Neural progenitor cell (in vitro differentiated cells): ENCODE results near the gene TM9SF3. TPM values are rescaled to one million over a fixed set of nuclear protein-coding genes. Genes with fewer than 3 reads are reported as not detected.

Experiments used
- DNase-seq: peaks from one replicate; pipeline ENCODE4 v3.0.0-alpha.2; 2016; ENCODE audit warnings: low spot score
- H2AFZ ChIP-seq: fragments of 200-600 bp; sonication (generic); replicated peaks from 2 replicates; pipeline ENCODE4 v1.6.1; 2016; ENCODE audit warnings: antibody characterized with exemption
- H3F3A ChIP-seq: fragments of 200-600 bp; sonication (generic); 2 replicates; pipeline ENCODE4 v1.6.1; 2016; ENCODE audit warnings: antibody characterized with exemption, low read depth
- H3K27ac ChIP-seq: fragments of 200-600 bp; sonication (generic); 2 replicates; pipeline ENCODE4 v1.5.1; 2016; ENCODE audit warnings: mild to moderate bottlenecking
- H3K27me3 ChIP-seq: fragments of 200-600 bp; sonication (generic); 2 replicates; pipeline ENCODE4 v1.6.1; 2016; ENCODE audit warnings: mild to moderate bottlenecking, moderate library complexity
- H3K36me3 ChIP-seq: fragments of 200-600 bp; sonication (generic); 2 replicates; pipeline ENCODE4 v1.5.1; 2016
- H3K4me1 ChIP-seq: fragments of 200-600 bp; sonication (generic); 2 replicates; pipeline ENCODE4 v1.6.1; 2016; ENCODE audit warnings: mixed run types
- H3K4me2 ChIP-seq: fragments of 200-600 bp; sonication (generic); 2 replicates; pipeline ENCODE4 v1.6.1; 2016
- H3K4me3 ChIP-seq: fragments of 200-600 bp; sonication (generic); 2 replicates; pipeline ENCODE4 v1.5.1; 2016
- H3K79me2 ChIP-seq: fragments of 200-600 bp; sonication (generic); 2 replicates; pipeline ENCODE4 v1.6.1; 2016; ENCODE audit warnings: low read depth
- H3K9ac ChIP-seq: fragments of 200-600 bp; sonication (generic); 2 replicates; pipeline ENCODE4 v1.6.1; 2016
- H3K9me3 ChIP-seq: fragments of 200-600 bp; sonication (generic); 2 replicates; pipeline ENCODE4 v1.5.1; 2016; ENCODE audit warnings: low read depth
- H4K20me1 ChIP-seq: fragments of 200-600 bp; sonication (generic); 2 replicates; pipeline ENCODE4 v1.6.1; 2016; ENCODE audit warnings: low read depth
- H3K27ac Mint-ChIP-seq: 3 replicates; pipeline ENCODE4 v1.8.0; 2021; ENCODE audit warnings: mixed read lengths
- H3K27me3 Mint-ChIP-seq: 2 replicates; pipeline ENCODE4 v1.8.0; 2022; ENCODE audit warnings: low read depth, mild to moderate bottlenecking, inconsistent platforms, moderate library complexity, mixed read lengths; ENCODE audit not compliant: insufficient read depth
- H3K36me3 Mint-ChIP-seq: 3 replicates; pipeline ENCODE4 v1.8.0; 2021; ENCODE audit warnings: mixed read lengths
- H3K4me1 Mint-ChIP-seq: 3 replicates; pipeline ENCODE4 v1.8.0; 2021; ENCODE audit warnings: mixed read lengths
- H3K4me3 Mint-ChIP-seq: 3 replicates; pipeline ENCODE4 v1.8.0; 2021; ENCODE audit warnings: mild to moderate bottlenecking, moderate library complexity, mixed read lengths
- H3K9me3 Mint-ChIP-seq: 3 replicates; pipeline ENCODE4 v1.8.0; 2020; ENCODE audit warnings: mixed read lengths
- CTCF ChIP-seq: fragments of 200-600 bp; sonication (generic); IDR thresholded peaks from 2 replicates; pipeline ENCODE4 v1.5.1; 2017; ENCODE audit warnings: antibody characterized with exemption, mild to moderate bottlenecking
- EZH2 ChIP-seq: fragments of 200-600 bp; sonication (generic); IDR thresholded peaks from 2 replicates; pipeline ENCODE4 v1.6.1; 2017; ENCODE audit warnings: antibody characterized with exemption, mild to moderate bottlenecking, moderate library complexity
- EZH2phosphoT487 ChIP-seq: fragments of 200-600 bp; sonication (generic); IDR thresholded peaks from 2 replicates; pipeline ENCODE4 v1.6.1; 2017; ENCODE audit warnings: antibody characterized with exemption
- total RNA-seq: library from RNA; depleted of rRNA; stranded (reverse); fragments of >200 nt; gene quantifications from 2 replicates; pipeline ENCODE4 v1.2.3, GENCODE V29; 2015; ENCODE audit warnings: low replicate concordance

Gene TM9SF3
- total RNA-seq, 1 donor from 2014 or later: 122 TPM

- Mint-ChIP-seq H3K36me3 (peaks cover 51% of the 10 kb centered on the region), H3K9me3 (peaks cover 2% of the 10 kb centered on the region), H3K4me1 (peaks cover 3% of the 10 kb centered on the region), H3K4me3 (no peak overlapping the region), H3K27me3 (no peaks in the 10 kb centered on the region), H3K27ac (no peak overlapping the region)
- no peak overlapping the region for H3K9ac ChIP-seq
- TF ChIP-seq CTCF: no peak
- TF ChIP-seq EZH2: no peak
- TF ChIP-seq EZH2phosphoT487: no peak
- no peak for DNase-seq
- H3K4me3 ChIP-seq: no peak overlapping the region
- H3K4me2 ChIP-seq: no peak overlapping the region
- no peaks in the 10 kb centered on the region for H3F3A ChIP-seq
- H3K36me3 ChIP-seq: peaks cover 11% of the 10 kb centered on the region
- H2AFZ ChIP-seq: no peak overlapping the region
- H3K79me2 ChIP-seq: peaks cover 99% of the 10 kb centered on the region
- no peaks in the 10 kb centered on the region for H3K27me3 ChIP-seq
- H3K9me3 ChIP-seq: no peaks in the 10 kb centered on the region
- no peak overlapping the region for H3K27ac ChIP-seq
- H4K20me1 ChIP-seq: peaks cover 44% of the 10 kb centered on the region
- H3K4me1 ChIP-seq: no peaks in the 10 kb centered on the region
These were observed 15.5 kb downstream of the TM9SF3 start for GRCh38 chr10:96570983-96571964.

- TF ChIP-seq EZH2phosphoT487 (no peak), EZH2 (no peak)
These were observed 16.3 kb downstream of the TM9SF3 start for GRCh38 chr10:96570511-96570910.

GRCh38 chr10:96568402-96568801, 18.4 kb downstream of the TM9SF3 start:
- H3K27ac Mint-ChIP-seq: no peak overlapping the region
- no peaks in the 10 kb centered on the region for H3K9me3 Mint-ChIP-seq
- peaks cover 3% of the 10 kb centered on the region for H3K4me1 Mint-ChIP-seq
- H3K36me3 ChIP-seq: peaks cover 14% of the 10 kb centered on the region
- H3K79me2 ChIP-seq: peaks cover 96% of the 10 kb centered on the region
- H3K4me2 ChIP-seq: no peak overlapping the region
- H3K4me3 Mint-ChIP-seq: no peak overlapping the region
- no peak overlapping the region for H3K27ac ChIP-seq
- no peak for DNase-seq
- no peaks in the 10 kb centered on the region for H3K9me3 ChIP-seq
- H3K9ac ChIP-seq: no peak overlapping the region
- no peak overlapping the region for H2AFZ ChIP-seq
- no peak overlapping the region for H3K4me3 ChIP-seq
- no peaks in the 10 kb centered on the region for H3F3A ChIP-seq
- TF ChIP-seq EZH2 (no peak), EZH2phosphoT487 (no peak), CTCF (no peak)
- H3K27me3 Mint-ChIP-seq: no peaks in the 10 kb centered on the region
- H4K20me1 ChIP-seq: peaks cover 45% of the 10 kb centered on the region
- no peaks in the 10 kb centered on the region for H3K4me1 ChIP-seq
- no peaks in the 10 kb centered on the region for H3K27me3 ChIP-seq
- peaks cover 40% of the 10 kb centered on the region for H3K36me3 Mint-ChIP-seq

More at GRCh38 chr10:96570511-96570910, 16.3 kb downstream of the TM9SF3 start:
- H3K27ac ChIP-seq: no peak overlapping the region
- Mint-ChIP-seq H3K27ac (no peak overlapping the region), H3K36me3 (peaks cover 49% of the 10 kb centered on the region), H3K27me3 (no peaks in the 10 kb centered on the region), H3K9me3 (peaks cover 2% of the 10 kb centered on the region), H3K4me1 (peaks cover 3% of the 10 kb centered on the region), H3K4me3 (no peak overlapping the region)
- H3K79me2 ChIP-seq: peaks cover 98% of the 10 kb centered on the region
- no peak overlapping the region for H3K9ac ChIP-seq
- no peak for DNase-seq
- peaks cover 45% of the 10 kb centered on the region for H4K20me1 ChIP-seq
- H3K4me2 ChIP-seq: no peak overlapping the region
- H3K9me3 ChIP-seq: no peaks in the 10 kb centered on the region
- H2AFZ ChIP-seq: no peak overlapping the region
- H3K27me3 ChIP-seq: no peaks in the 10 kb centered on the region
- no peak overlapping the region for H3K4me3 ChIP-seq
- H3K4me1 ChIP-seq: no peaks in the 10 kb centered on the region
- H3F3A ChIP-seq: no peaks in the 10 kb centered on the region
- peaks cover 11% of the 10 kb centered on the region for H3K36me3 ChIP-seq

- peaks cover 3% of the 10 kb centered on the region for H3K4me1 Mint-ChIP-seq
- no peak overlapping the region for H3K4me3 Mint-ChIP-seq
- H3K9me3 Mint-ChIP-seq: no peaks in the 10 kb centered on the region
- Histone ChIP-seq H3K9me3 (no peaks in the 10 kb centered on the region), H3K9ac (no peak overlapping the region), H3K27ac (no peak overlapping the region), H3K36me3 (peaks cover 17% of the 10 kb centered on the region), H3K4me3 (no peak overlapping the region), H3K4me1 (no peaks in the 10 kb centered on the region), H3K27me3 (no peaks in the 10 kb centered on the region), H3K79me2 (peaks cover 71% of the 10 kb centered on the region), H3F3A (no peaks in the 10 kb centered on the region), H2AFZ (no peak overlapping the region), H4K20me1 (peaks cover 31% of the 10 kb centered on the region), H3K4me2 (no peak overlapping the region)
- DNase-seq: no peak
- peaks cover 35% of the 10 kb centered on the region for H3K36me3 Mint-ChIP-seq
- TF ChIP-seq EZH2phosphoT487 (no peak), CTCF (no peak), EZH2 (no peak)
- no peak overlapping the region for H3K27ac Mint-ChIP-seq
- no peaks in the 10 kb centered on the region for H3K27me3 Mint-ChIP-seq
These were observed 21.0 kb downstream of the TM9SF3 start for GRCh38 chr10:96565774-96566173.
